ENCODE measurements around the gene VPS39. TPM values are rescaled to one million over a fixed set of nuclear protein-coding genes. Genes with fewer than 3 reads are reported as not detected.

VPS39 gene
- polyA plus RNA-seq, 1 of the 3 experiments (the other 2 are of a cell fraction): 61.1 TPM

GRCh38 chr15:42159381-42160015 is 48.6 kb downstream of the VPS39 start:
- Histone ChIP-seq H3K27ac (ENCODE audit: low read depth in 2 of 2, low read length in 1 of 2) (peak overlapping the region in 1 of 2 experiments; percentile 64; a peak in 1 of 4 replicates), H3K4me2 (no peak overlapping the region), H3K4me3 (ENCODE audit: low read depth in 2 of 2, low read length in 1 of 2) (no peak overlapping the region), H3K9me2 (no peaks in the 10 kb centered on the region), H3K27me3 (ENCODE audit: insufficient read depth) (no peaks in the 10 kb centered on the region), H3K79me2 (ENCODE audit: insufficient read depth) (no peaks in the 10 kb centered on the region), H3K9me3 (no peaks in the 10 kb centered on the region), H3F3A (replicated peaks; ENCODE audit: insufficient read depth) (peaks cover 12% of the 10 kb centered on the region), H3K9ac (no peak overlapping the region), H2AFZ (ENCODE audit: low read depth) (no peak overlapping the region), H3K36me3 (replicated peaks in 1 of 2; ENCODE audit: control insufficient read depth in 1 of 2, insufficient read depth in 2 of 2, low read length in 1 of 2) (peaks cover 32 to 56% of the 10 kb centered on the region in 2 experiments), H4K20me1 (ENCODE audit: insufficient read depth) (no peaks in the 10 kb centered on the region), H3K4me1 (ENCODE audit: control insufficient read depth in 1 of 2, insufficient read depth in 2 of 2, low read depth in 1 of 2, low read length in 1 of 2) (peaks cover 9 to 14% of the 10 kb centered on the region in 2 experiments; a peak in 1 of 4 replicates)
- WGBS (ENCODE audit: low lambda C conversion rate): 97% methylated on average over 18 of the region's 18 CpGs
- TF ChIP-seq SIN3A (IDR thresholded peaks at IDR 0.05; ENCODE audit: borderline replicate concordance, low read depth, low read length) (no peak), MAX (IDR thresholded peaks at IDR 0.05; ENCODE audit: low read depth) (no peak), TCF12 (IDR thresholded peaks at IDR 0.05) (no peak), ELF1 (IDR thresholded peaks at IDR 0.05) (no peak), JUND (IDR thresholded peaks at IDR 0.05) (no peak), RFX5 (IDR thresholded peaks at IDR 0.05; ENCODE audit: low read length) (no peak), NFIC (IDR thresholded peaks at IDR 0.05; ENCODE audit: borderline replicate concordance) (no peak), TAF1 (IDR thresholded peaks at IDR 0.05; ENCODE audit: borderline replicate concordance, low read depth, low read length) (no peak), TEAD4 (IDR thresholded peaks at IDR 0.05; ENCODE audit: borderline replicate concordance, insufficient read depth) (no peak), PBX3 (IDR thresholded peaks at IDR 0.05) (no peak)
- TF ChIP-seq, protein P1, sequence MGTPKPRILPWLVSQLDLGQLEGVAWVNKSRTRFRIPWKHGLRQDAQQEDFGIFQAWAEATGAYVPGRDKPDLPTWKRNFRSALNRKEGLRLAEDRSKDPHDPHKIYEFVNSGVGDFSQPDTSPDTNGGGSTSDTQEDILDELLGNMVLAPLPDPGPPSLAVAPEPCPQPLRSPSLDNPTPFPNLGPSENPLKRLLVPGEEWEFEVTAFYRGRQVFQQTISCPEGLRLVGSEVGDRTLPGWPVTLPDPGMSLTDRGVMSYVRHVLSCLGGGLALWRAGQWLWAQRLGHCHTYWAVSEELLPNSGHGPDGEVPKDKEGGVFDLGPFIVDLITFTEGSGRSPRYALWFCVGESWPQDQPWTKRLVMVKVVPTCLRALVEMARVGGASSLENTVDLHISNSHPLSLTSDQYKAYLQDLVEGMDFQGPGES (IDR thresholded peaks at IDR 0.05; ENCODE audit: low read depth, low read length): no peak
- TF ChIP-seq, protein P2, sequence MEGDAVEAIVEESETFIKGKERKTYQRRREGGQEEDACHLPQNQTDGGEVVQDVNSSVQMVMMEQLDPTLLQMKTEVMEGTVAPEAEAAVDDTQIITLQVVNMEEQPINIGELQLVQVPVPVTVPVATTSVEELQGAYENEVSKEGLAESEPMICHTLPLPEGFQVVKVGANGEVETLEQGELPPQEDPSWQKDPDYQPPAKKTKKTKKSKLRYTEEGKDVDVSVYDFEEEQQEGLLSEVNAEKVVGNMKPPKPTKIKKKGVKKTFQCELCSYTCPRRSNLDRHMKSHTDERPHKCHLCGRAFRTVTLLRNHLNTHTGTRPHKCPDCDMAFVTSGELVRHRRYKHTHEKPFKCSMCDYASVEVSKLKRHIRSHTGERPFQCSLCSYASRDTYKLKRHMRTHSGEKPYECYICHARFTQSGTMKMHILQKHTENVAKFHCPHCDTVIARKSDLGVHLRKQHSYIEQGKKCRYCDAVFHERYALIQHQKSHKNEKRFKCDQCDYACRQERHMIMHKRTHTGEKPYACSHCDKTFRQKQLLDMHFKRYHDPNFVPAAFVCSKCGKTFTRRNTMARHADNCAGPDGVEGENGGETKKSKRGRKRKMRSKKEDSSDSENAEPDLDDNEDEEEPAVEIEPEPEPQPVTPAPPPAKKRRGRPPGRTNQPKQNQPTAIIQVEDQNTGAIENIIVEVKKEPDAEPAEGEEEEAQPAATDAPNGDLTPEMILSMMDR (IDR thresholded peaks at IDR 0.05): no peak
- ChIA-PET CTCF (interaction anchor here (1.4 kb wide), 1 partner anchor 22 kb away, joined by 3 read pairs; no protein-coding TSS in a partner anchor), POLR2A (no interaction called here)
- DNase-seq: no peak

GRCh38 chr15:42158941-42159340 is 49.2 kb downstream of the VPS39 start:
- no peak for DNase-seq
- WGBS (ENCODE audit: low lambda C conversion rate): 81% methylated on average over 6 of the region's 10 CpGs
- Histone ChIP-seq H3K27me3 (ENCODE audit: insufficient read depth) (no peaks in the 10 kb centered on the region), H2AFZ (ENCODE audit: low read depth) (no peak overlapping the region), H3K36me3 (replicated peaks in 1 of 2; ENCODE audit: control insufficient read depth in 1 of 2, insufficient read depth in 2 of 2, low read length in 1 of 2) (peaks cover 27 to 51% of the 10 kb centered on the region in 2 experiments), H3K9me3 (no peaks in the 10 kb centered on the region), H3K4me1 (ENCODE audit: control insufficient read depth in 1 of 2, insufficient read depth in 2 of 2, low read depth in 1 of 2, low read length in 1 of 2) (peaks cover 9 to 14% of the 10 kb centered on the region in 2 experiments; a peak in 1 of 4 replicates), H4K20me1 (ENCODE audit: insufficient read depth) (no peaks in the 10 kb centered on the region), H3K79me2 (ENCODE audit: insufficient read depth) (no peaks in the 10 kb centered on the region), H3K9me2 (no peaks in the 10 kb centered on the region), H3K4me3 (ENCODE audit: low read depth in 2 of 2, low read length in 1 of 2) (no peak overlapping the region), H3K27ac (ENCODE audit: low read depth in 2 of 2, low read length in 1 of 2) (peak overlapping the region; percentile 18 to 64; a peak in 3 of 4 replicates), H3F3A (replicated peaks; ENCODE audit: insufficient read depth) (peaks cover 12% of the 10 kb centered on the region), H3K4me2 (peak overlapping the region; percentile 10; the same call in 1 of the 2 replicates), H3K9ac (no peak overlapping the region)
- TF ChIP-seq RXRA (IDR thresholded peaks at IDR 0.05; ENCODE audit: borderline replicate concordance, low read depth): no peak
- TF ChIP-seq YY1 (IDR thresholded peaks at IDR 0.05; ENCODE audit: low read depth): no peak
- no peak for TF ChIP-seq PBX3 (IDR thresholded peaks at IDR 0.05)
- TF ChIP-seq, protein P1 (IDR thresholded peaks at IDR 0.05; ENCODE audit: low read depth, low read length): no peak
- TF ChIP-seq RCOR1 (IDR thresholded peaks at IDR 0.05; ENCODE audit: low read length): no peak
- TF ChIP-seq RAD21 (IDR thresholded peaks at IDR 0.05; ENCODE audit: low read length): no peak
- no peak for TF ChIP-seq SMC3 (IDR thresholded peaks at IDR 0.05; ENCODE audit: low read depth, low read length)
- no peak for TF ChIP-seq TAF1 (IDR thresholded peaks at IDR 0.05; ENCODE audit: borderline replicate concordance, low read depth, low read length)
- TF ChIP-seq TEAD4 (IDR thresholded peaks at IDR 0.05; ENCODE audit: borderline replicate concordance, insufficient read depth): no peak
- no peak for TF ChIP-seq MAX (IDR thresholded peaks at IDR 0.05; ENCODE audit: low read depth)
- ChIA-PET CTCF (interaction anchor here (1.4 kb wide), 1 partner anchor 21 kb away, joined by 3 read pairs; no protein-coding TSS in a partner anchor), POLR2A (no interaction called here)
